ENCODE data around the gene ASPRV1.

DNA sequence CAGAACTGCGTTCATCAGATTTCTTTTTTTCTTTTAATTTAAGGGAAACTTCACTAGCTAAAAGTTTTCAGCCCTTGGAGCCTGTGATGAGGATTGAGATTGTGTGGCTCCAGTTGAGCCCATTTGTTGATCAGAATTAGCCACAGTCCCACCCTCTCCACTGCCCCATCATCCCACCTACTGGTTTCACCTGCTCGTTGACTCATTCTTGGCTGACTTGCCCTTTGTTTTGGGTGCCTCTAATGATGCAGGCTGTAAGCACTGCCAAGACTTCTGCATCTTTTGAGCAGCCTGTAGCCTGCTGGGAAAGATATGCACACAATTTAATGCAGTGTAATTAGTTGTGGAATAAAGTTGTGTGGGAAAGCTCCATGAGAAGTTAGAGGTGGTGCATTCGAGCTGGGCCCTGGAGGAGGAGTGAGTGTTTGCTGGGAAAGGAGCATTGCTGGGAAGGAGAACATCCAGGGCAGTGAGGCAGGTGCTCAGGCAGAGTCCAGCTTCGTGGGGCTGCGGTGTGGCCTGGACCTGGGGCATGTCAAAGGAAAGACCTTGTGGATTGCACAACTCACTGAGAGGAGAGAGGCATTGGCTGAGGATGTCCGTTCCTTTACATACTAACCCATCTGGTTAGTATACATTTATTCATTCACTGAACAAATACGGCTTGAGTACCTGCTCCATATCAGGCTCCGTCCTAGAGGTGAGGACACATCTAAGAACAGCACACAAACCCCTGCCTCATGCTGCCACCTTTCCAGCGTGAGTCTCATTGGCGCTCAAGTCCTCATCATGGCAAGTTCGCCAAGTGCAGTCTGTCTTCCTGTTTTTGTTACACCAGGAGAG is 18.2 kb downstream of the ASPRV1 start:
- TF ChIP-seq CTCF (IDR thresholded peaks at IDR 0.05) (no peak), POLR2A (IDR thresholded peaks at IDR 0.05) (no peak)

Data from testis (tissue), 2 donors.